Small intestine (tissue), 16 donors: ENCODE results near the gene IDH3G. TPM values are rescaled to one million over a fixed set of nuclear protein-coding genes. Genes with fewer than 3 reads are reported as not detected.

Experiments used
- DNase-seq, 2 donors: peaks; one replicate each; pipeline versions ENCODE4 v3.0.0 to v3.0.0-alpha.2; 2013
- FAIRE-seq: peaks from 2 replicates; lab custom pipeline; 2012; peaks lifted over from hg19 to GRCh38; lab: Jason Lieb, UNC
- H3K27ac ChIP-seq, 3 donors: one replicate each; pipeline ENCODE4 v1.5.1; 2013; ENCODE audit warnings: low read length in 2 of 3, mild to moderate bottlenecking in 2 of 3, control low read depth in 1 of 3, inconsistent platforms in 1 of 3, low read depth in 1 of 3, moderate library complexity in 1 of 3
- H3K27me3 ChIP-seq, 3 donors: one replicate each; pipeline ENCODE4 v1.6.1; 2013; ENCODE audit warnings: low read length in 3 of 3, inconsistent platforms in 1 of 3; ENCODE audit not compliant: control insufficient read depth in 3 of 3, insufficient read depth in 3 of 3
- H3K36me3 ChIP-seq, 3 donors: one replicate each; pipeline ENCODE4 v1.6.1; 2013; ENCODE audit warnings: low read length in 3 of 3, inconsistent platforms in 1 of 3, low read depth in 1 of 3, mild to moderate bottlenecking in 1 of 3, moderate library complexity in 1 of 3; ENCODE audit not compliant: control insufficient read depth in 3 of 3, insufficient read depth in 2 of 3
- H3K4me1 ChIP-seq, 3 donors: one replicate each; pipeline ENCODE4 v1.6.1; 2013; ENCODE audit warnings: low read length in 2 of 3, inconsistent platforms in 1 of 3, low read depth in 1 of 3, mild to moderate bottlenecking in 1 of 3, moderate library complexity in 1 of 3; ENCODE audit not compliant: control insufficient read depth in 3 of 3, insufficient read depth in 2 of 3
- H3K4me3 ChIP-seq, 3 donors: one replicate each; pipeline ENCODE4 v1.5.1; 2013; ENCODE audit warnings: low read length in 3 of 3, control low read depth in 1 of 3, inconsistent platforms in 1 of 3, low read depth in 1 of 3, mild to moderate bottlenecking in 1 of 3, moderate library complexity in 1 of 3
- H3K9me3 ChIP-seq, 2 donors: one replicate each; pipeline ENCODE4 v1.6.1; 2013; ENCODE audit warnings: low read depth in 1 of 2, low read length in 1 of 2; ENCODE audit not compliant: control insufficient read depth in 2 of 2, insufficient read depth in 1 of 2
- WGBS, 3 donors: extraction: QIAGEN DNeasy Blood & Tissue Kit; methylation state at CpG; one replicate each; pipeline ENCODE4 v1.1.7; 2013; 5-methylcytosine and 5-hydroxymethylcytosine counted together
- long read RNA-seq, 10 donors: transcript quantifications; one replicate each; lab custom pipeline, GENCODE V29; 2026
- polyA plus RNA-seq, 4 donors: library from polyadenylated mRNA; stranded (reverse) in 3 of 4; unstranded in 1 of 4; fragments of 200-250 nt in 3 of 4; fragments of 120-200 nt in 1 of 4; gene quantifications; one replicate each; pipeline versions ENCODE4 v1.2.1 to v1.2.3, GENCODE V29; 2013
- donor health status: healthy with polysubstance abuse.
- donor health status: control.
- donor health status: control.
- donor health status: Bipolar disorder and iron deficiency.
- donor health status: healthy.

Gene IDH3G
- 100 to 1,000 TPM in 1 of 4 donors, 10 to 100 TPM in 3; 59.9 to 114 (median 85.5) TPM for polyA plus RNA-seq
- long read RNA-seq, donor 1, partial matches to known transcripts = 915 of 972 reads
- long read RNA-seq, donor 1, other reads (novel, unspliced or antisense) = 56 of 972 reads
- long read RNA-seq, donor 2 = 0 reads
- long read RNA-seq, donor 3, partial matches to known transcripts = 6 of 6 reads
- long read RNA-seq, donor 3, other reads (novel, unspliced or antisense) = 0 of 6 reads
- long read RNA-seq, donor 4 = 0 reads
- long read RNA-seq, donor 5 = 0 reads
- long read RNA-seq, donor 6, partial matches to known transcripts = 338 of 353 reads
- long read RNA-seq, donor 6, other reads (novel, unspliced or antisense) = 15 of 353 reads
- long read RNA-seq, donor 7, partial matches to known transcripts = 593 of 626 reads
- long read RNA-seq, donor 7, other reads (novel, unspliced or antisense) = 33 of 626 reads
- long read RNA-seq, donor 8 = 0 reads
- long read RNA-seq, donor 9, partial matches to known transcripts = 105 of 105 reads
- long read RNA-seq, donor 9, other reads (novel, unspliced or antisense) = 0 of 105 reads
- long read RNA-seq, donor 10, partial matches to known transcripts = 559 of 576 reads
- long read RNA-seq, donor 10, other reads (novel, unspliced or antisense) = 17 of 576 reads

- Histone ChIP-seq H3K27ac (peak within 1 kb of the TSS; percentile 84 to 99 (median 97)), H3K9me3 (no peaks in the 10 kb centered on the region), H3K27me3 (no peaks in the 10 kb centered on the region), H3K4me3 (peak within 1 kb of the TSS; percentile 60 to 85 (median 69)), H3K36me3 (peaks cover 0 to 67% (median 2%) of the 10 kb centered on the region in 3 donors), H3K4me1 (peaks cover 0 to 19% (median 6%) of the 10 kb centered on the region in 3 donors)
- peak; percentile 91 to 96 for DNase-seq
- 0 to 41% (median 6%) methylated on average over 31 to 92 of the region's 92 CpGs for whole genome bisulfite sequencing, 3 donors
- FAIRE-seq = no peak
Observed at GRCh38 chrX:153794018-153794896, at the start of gene IDH3G, which contains the start of gene SSR4. Gene IDH3G (minus strand): TSS chrX:153794375. CDS start chrX:153794326, 49 bp downstream. Gene SSR4 (plus strand): TSS chrX:153794668. CDS start chrX:153794688, 20 bp downstream.

- Histone ChIP-seq H3K9me3 (no peaks in the 10 kb centered on the region), H3K27ac (no peak overlapping the region), H3K4me3 (no peak overlapping the region), H3K27me3 (peaks cover 0 to 8% (median under 1%) of the 10 kb centered on the region in 3 donors), H3K36me3 (no peaks in the 10 kb centered on the region), H3K4me1 (no peaks in the 10 kb centered on the region)
- DNase-seq (no peak), FAIRE-seq (no peak)
- WGBS, 3 donors = 86 to 92% (median 90%) methylated on average over 6 of the region's 6 CpGs
Observed at GRCh38 chrX:153836921-153837320, 42.7 kb upstream of the IDH3G start.

GRCh38 chrX:153832728-153833127, 38.6 kb upstream of the IDH3G start:
- FAIRE-seq = no peak
- no peaks in the 10 kb centered on the region for H3K4me1 ChIP-seq
- WGBS, 3 donors = 82 to 85% (median 84%) methylated on average over 6 to 10 of the region's 10 CpGs

GRCh38 chrX:153831429-153832150, 37.4 kb upstream of the IDH3G start:
- Histone ChIP-seq H3K4me1 (no peaks in the 10 kb centered on the region), H3K9me3 (no peaks in the 10 kb centered on the region), H3K4me3 (no peak overlapping the region), H3K36me3 (no peaks in the 10 kb centered on the region), H3K27me3 (peaks cover 2 to 41% (median 10%) of the 10 kb centered on the region in 3 donors), H3K27ac (no peak overlapping the region)
- no peak for DNase-seq
- no peak for FAIRE-seq
- WGBS, 3 donors = 56 to 66% (median 59%) methylated on average over 19 to 23 of the region's 23 CpGs

More at GRCh38 chrX:153832728-153833127, 38.6 kb upstream of the IDH3G start:
- no peaks in the 10 kb centered on the region for H3K36me3 ChIP-seq
- H3K27ac ChIP-seq = no peak overlapping the region
- peaks cover 2 to 35% (median 10%) of the 10 kb centered on the region in 3 donors for H3K27me3 ChIP-seq
- H3K4me3 ChIP-seq = no peak overlapping the region
- no peaks in the 10 kb centered on the region for H3K9me3 ChIP-seq
- DNase-seq = no peak

- DNase-seq = no peak
- WGBS, 3 donors = 2 to 48% (median 36%) methylated on average over 28 to 102 of the region's 102 CpGs
- H3K36me3 ChIP-seq = no peaks in the 10 kb centered on the region
- H3K27me3 ChIP-seq = peaks cover 2 to 41% (median 10%) of the 10 kb centered on the region in 3 donors
- H3K27ac ChIP-seq = no peak overlapping the region
- H3K4me3 ChIP-seq = peak overlapping the region in 1 of 3 donors; percentile 40
- no peak for FAIRE-seq
- no peaks in the 10 kb centered on the region for H3K9me3 ChIP-seq
- H3K4me1 ChIP-seq = no peaks in the 10 kb centered on the region
Observed at GRCh38 chrX:153830640-153831428, 36.7 kb upstream of the IDH3G start.

GRCh38 chrX:153829799-153830639, 35.8 kb upstream of the IDH3G start, which contains the start of gene PDZD4:
Gene PDZD4 (minus strand): TSS chrX:153830544. CDS start chrX:153830298, 246 bp downstream.
- Histone ChIP-seq H3K27me3 (peaks cover 2 to 47% (median 10%) of the 10 kb centered on the region in 3 donors), H3K9me3 (no peaks in the 10 kb centered on the region), H3K27ac (no peak within 1 kb of the TSS), H3K4me3 (peak within 1 kb of the TSS in 2 of 3 donors; percentile 24 to 40), H3K4me1 (no peaks in the 10 kb centered on the region), H3K36me3 (no peaks in the 10 kb centered on the region)
- FAIRE-seq (no peak), DNase-seq (no peak)
- WGBS, 3 donors = 1 to 33% (median 5%) methylated on average over 12 to 97 of the region's 97 CpGs

GRCh38 chrX:153829549-153829798, 35.3 kb upstream of the IDH3G start:
- FAIRE-seq (no peak), DNase-seq (no peak)
- 0 to 49% (median 1%) methylated on average over 2 to 27 of the region's 27 CpGs for WGBS, 3 donors
- no peak overlapping the region for H3K27ac ChIP-seq
- no peaks in the 10 kb centered on the region for H3K36me3 ChIP-seq
- H3K9me3 ChIP-seq = no peaks in the 10 kb centered on the region
- peaks cover 2 to 47% (median 10%) of the 10 kb centered on the region in 3 donors for H3K27me3 ChIP-seq
- H3K4me1 ChIP-seq = no peaks in the 10 kb centered on the region
- H3K4me3 ChIP-seq = peak overlapping the region in 2 of 3 donors; percentile 24 to 40
